Measurements from ENCODE around the gene ZBTB5. TPM values are rescaled to one million over a fixed set of nuclear protein-coding genes. Genes with fewer than 3 reads are reported as not detected.

Gene ZBTB5
- total and polyA plus RNA-seq, 2 donors (not counting 1 experiment from before 2014, with no cell fraction given) = 5.1 to 7.3 TPM

- TF ChIP-seq CTCF (conservative IDR thresholded peaks at IDR 0.05 in 1 of 2, IDR thresholded peaks at IDR 0.05 in 1 of 2; ENCODE audit: low read depth in 1 of 2, low read length in 2 of 2) (no peak), EZH2 (IDR thresholded peaks at IDR 0.05; ENCODE audit: low read length, missing control alignments) (no peak)
- Histone ChIP-seq H3K4me3 (replicated peaks in 1 of 4; ENCODE audit: control extremely low read depth in 1 of 4, insufficient read depth in 1 of 4, low read depth in 3 of 4, low read length in 4 of 4) (no peak overlapping the region), H3K4me1 (ENCODE audit: control insufficient read depth, extremely low read depth, insufficient read depth, low read length) (no peaks in the 10 kb centered on the region), H3K4me2 (ENCODE audit: extremely low read depth, insufficient read depth, low read length) (no peak overlapping the region), H3K79me2 (ENCODE audit: control insufficient read depth, insufficient read depth, low read length) (no peaks in the 10 kb centered on the region), H3K9me3 (ENCODE audit: control insufficient read depth, insufficient read depth, low read depth, low read length) (no peaks in the 10 kb centered on the region), H4K20me1 (ENCODE audit: control insufficient read depth, extremely low read depth, insufficient read depth, low read length) (no peaks in the 10 kb centered on the region), H3K36me3 (ENCODE audit: control insufficient read depth, insufficient read depth, low read length) (no peaks in the 10 kb centered on the region), H3K27me3 (ENCODE audit: control insufficient read depth, insufficient read depth, low read length) (peaks cover 3% of the 10 kb centered on the region), H3K27ac (ENCODE audit: insufficient read depth, low read length) (no peak overlapping the region), H2AFZ (ENCODE audit: low read length) (no peak overlapping the region), H3K9ac (ENCODE audit: insufficient read depth, low read length) (no peak overlapping the region)
- DNase-seq (ENCODE audit: low read depth in 2 of 2) = no peak
Observed at GRCh38 chr9:37407468-37407867, 57.8 kb downstream of the ZBTB5 start.

GRCh38 chr9:37406603-37407401 is 58.4 kb downstream of the ZBTB5 start:
- no peak overlapping the region for H3K9ac ChIP-seq (ENCODE audit: insufficient read depth, low read length)
- no peaks in the 10 kb centered on the region for H4K20me1 ChIP-seq (ENCODE audit: control insufficient read depth, extremely low read depth, insufficient read depth, low read length)
- no peak overlapping the region for H3K4me2 ChIP-seq (ENCODE audit: extremely low read depth, insufficient read depth, low read length)
- no peak for TF ChIP-seq CTCF (conservative IDR thresholded peaks at IDR 0.05 in 1 of 2, IDR thresholded peaks at IDR 0.05 in 1 of 2; ENCODE audit: low read depth in 1 of 2, low read length in 2 of 2)
- TF ChIP-seq EZH2 (IDR thresholded peaks at IDR 0.05; ENCODE audit: low read length, missing control alignments) = no peak
- H3K36me3 ChIP-seq (ENCODE audit: control insufficient read depth, insufficient read depth, low read length) = no peaks in the 10 kb centered on the region
- H3K9me3 ChIP-seq (ENCODE audit: control insufficient read depth, insufficient read depth, low read depth, low read length) = no peaks in the 10 kb centered on the region
- H2AFZ ChIP-seq (ENCODE audit: low read length) = no peak overlapping the region
- H3K27ac ChIP-seq (ENCODE audit: insufficient read depth, low read length) = no peak overlapping the region
- no peaks in the 10 kb centered on the region for H3K4me1 ChIP-seq (ENCODE audit: control insufficient read depth, extremely low read depth, insufficient read depth, low read length)
- H3K4me3 ChIP-seq (replicated peaks in 1 of 4; ENCODE audit: control extremely low read depth in 1 of 4, insufficient read depth in 1 of 4, low read depth in 3 of 4, low read length in 4 of 4) = no peak overlapping the region
- no peak for DNase-seq (ENCODE audit: low read depth in 2 of 2)
- H3K79me2 ChIP-seq (ENCODE audit: control insufficient read depth, insufficient read depth, low read length) = no peaks in the 10 kb centered on the region
- H3K27me3 ChIP-seq (ENCODE audit: control insufficient read depth, insufficient read depth, low read length) = peaks cover 3% of the 10 kb centered on the region

- Histone ChIP-seq H3K27ac (ENCODE audit: insufficient read depth, low read length) (no peak overlapping the region), H3K79me2 (ENCODE audit: control insufficient read depth, insufficient read depth, low read length) (no peaks in the 10 kb centered on the region), H3K4me3 (replicated peaks in 1 of 4; ENCODE audit: control extremely low read depth in 1 of 4, insufficient read depth in 1 of 4, low read depth in 3 of 4, low read length in 4 of 4) (no peak overlapping the region), H3K27me3 (ENCODE audit: control insufficient read depth, insufficient read depth, low read length) (peaks cover 3% of the 10 kb centered on the region), H4K20me1 (ENCODE audit: control insufficient read depth, extremely low read depth, insufficient read depth, low read length) (no peaks in the 10 kb centered on the region), H2AFZ (ENCODE audit: low read length) (no peak overlapping the region), H3K9ac (ENCODE audit: insufficient read depth, low read length) (no peak overlapping the region), H3K4me2 (ENCODE audit: extremely low read depth, insufficient read depth, low read length) (no peak overlapping the region), H3K36me3 (ENCODE audit: control insufficient read depth, insufficient read depth, low read length) (no peaks in the 10 kb centered on the region), H3K4me1 (ENCODE audit: control insufficient read depth, extremely low read depth, insufficient read depth, low read length) (no peaks in the 10 kb centered on the region), H3K9me3 (ENCODE audit: control insufficient read depth, insufficient read depth, low read depth, low read length) (no peaks in the 10 kb centered on the region)
- DNase-seq (ENCODE audit: low read depth in 2 of 2) = no peak
- TF ChIP-seq CTCF (conservative IDR thresholded peaks at IDR 0.05 in 1 of 2, IDR thresholded peaks at IDR 0.05 in 1 of 2; ENCODE audit: low read depth in 1 of 2, low read length in 2 of 2) (no peak), EZH2 (IDR thresholded peaks at IDR 0.05; ENCODE audit: low read length, missing control alignments) (no peak)
Observed at GRCh38 chr9:37405764-37406380, 59.4 kb downstream of the ZBTB5 start.

Measured in fibroblast of lung (primary cell).